Measurements from ENCODE around the gene EVA1C. TPM values are rescaled to one million over a fixed set of nuclear protein-coding genes. Genes with fewer than 3 reads are reported as not detected.
A peak's percentile ranks its signal among the peaks of the same experiment; 100 is the strongest.
"Not testable (repeated sequence)": the region's sequence is repeated elsewhere in the genome, so short reads cannot be mapped to it uniquely, and the experiment has no call there.

The EVA1C gene
- total and polyA plus RNA-seq, 9 donors, result 27.1 to 156 (median 48.8) TPM

DNA sequence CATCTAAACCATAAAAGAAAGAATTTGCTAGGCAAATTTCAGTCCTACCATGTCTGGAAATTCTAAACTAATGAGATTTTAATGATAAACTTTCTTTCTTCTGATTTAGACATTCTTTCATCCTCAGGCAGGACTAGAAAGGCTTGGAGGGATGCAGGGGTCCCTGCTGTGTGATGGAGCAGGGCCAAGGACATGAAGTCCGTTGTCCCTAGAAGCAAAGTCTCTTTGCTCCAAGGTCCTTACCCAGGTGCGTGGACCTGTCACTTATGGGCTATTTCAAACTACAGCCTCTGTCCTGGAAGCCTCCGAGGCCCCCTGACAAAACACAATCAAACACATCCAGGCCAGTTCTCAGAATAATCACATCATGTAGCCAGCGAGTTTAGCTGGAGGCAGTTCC, 46.3 kb upstream of the EVA1C start:
- no peaks in the 10 kb centered on the region for H3K36me3 ChIP-seq
- H3K4me1 ChIP-seq (ENCODE audit: insufficient read depth), result peaks cover 8% of the 10 kb centered on the region
- WGBS, 3 donors, result 86 to 95% (median 92%) methylated on average over 4 of the region's 4 CpGs
- no peak overlapping the region for H3K4me3 ChIP-seq
- H3K27me3 ChIP-seq, result no peaks in the 10 kb centered on the region
- no peak overlapping the region for H3K27ac ChIP-seq
- intact Hi-C loops (cut with DNase I), result no loop called here
- no peak for DNase-seq
- no peaks in the 10 kb centered on the region for H3K9me3 ChIP-seq
- TF ChIP-seq, protein P1, sequence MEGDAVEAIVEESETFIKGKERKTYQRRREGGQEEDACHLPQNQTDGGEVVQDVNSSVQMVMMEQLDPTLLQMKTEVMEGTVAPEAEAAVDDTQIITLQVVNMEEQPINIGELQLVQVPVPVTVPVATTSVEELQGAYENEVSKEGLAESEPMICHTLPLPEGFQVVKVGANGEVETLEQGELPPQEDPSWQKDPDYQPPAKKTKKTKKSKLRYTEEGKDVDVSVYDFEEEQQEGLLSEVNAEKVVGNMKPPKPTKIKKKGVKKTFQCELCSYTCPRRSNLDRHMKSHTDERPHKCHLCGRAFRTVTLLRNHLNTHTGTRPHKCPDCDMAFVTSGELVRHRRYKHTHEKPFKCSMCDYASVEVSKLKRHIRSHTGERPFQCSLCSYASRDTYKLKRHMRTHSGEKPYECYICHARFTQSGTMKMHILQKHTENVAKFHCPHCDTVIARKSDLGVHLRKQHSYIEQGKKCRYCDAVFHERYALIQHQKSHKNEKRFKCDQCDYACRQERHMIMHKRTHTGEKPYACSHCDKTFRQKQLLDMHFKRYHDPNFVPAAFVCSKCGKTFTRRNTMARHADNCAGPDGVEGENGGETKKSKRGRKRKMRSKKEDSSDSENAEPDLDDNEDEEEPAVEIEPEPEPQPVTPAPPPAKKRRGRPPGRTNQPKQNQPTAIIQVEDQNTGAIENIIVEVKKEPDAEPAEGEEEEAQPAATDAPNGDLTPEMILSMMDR (IDR thresholded peaks at IDR 0.05), result no peak
- TF ChIP-seq EP300 (IDR thresholded peaks at IDR 0.05) (no peak), POLR2A (IDR thresholded peaks at IDR 0.05) (no peak)

DNA sequence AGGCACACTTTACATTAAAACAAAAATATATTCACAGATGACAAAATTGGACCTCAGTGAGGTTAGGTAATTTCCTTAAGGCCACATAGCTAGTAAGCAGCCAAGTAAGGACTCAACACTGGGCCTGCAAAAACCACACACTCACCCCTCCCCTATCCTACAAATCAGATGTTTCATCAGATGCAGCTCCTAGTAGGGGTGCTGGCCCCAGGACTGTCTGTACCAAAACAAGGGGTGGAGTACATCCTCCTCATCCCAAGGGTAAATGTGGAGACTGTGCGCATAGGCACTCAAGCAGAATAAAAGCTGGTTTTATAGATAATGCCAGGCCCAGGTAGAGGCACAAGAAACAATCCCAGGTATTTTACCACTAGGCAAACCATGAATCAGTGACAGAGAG, 45.3 kb upstream of the EVA1C start:
- DNase-seq, result no peak
- H3K4me1 ChIP-seq (ENCODE audit: insufficient read depth), result peaks cover 9% of the 10 kb centered on the region
- H3K27me3 ChIP-seq, result no peaks in the 10 kb centered on the region
- no peak for TF ChIP-seq EP300 (IDR thresholded peaks at IDR 0.05)
- no peak for TF ChIP-seq POLR2A (IDR thresholded peaks at IDR 0.05)
- TF ChIP-seq, protein P1 (IDR thresholded peaks at IDR 0.05), result no peak
- H3K36me3 ChIP-seq, result no peaks in the 10 kb centered on the region
- H3K4me3 ChIP-seq, result no peak overlapping the region
- intact Hi-C loops (cut with DNase I), result no loop called here
- 91 to 96% (median 94%) methylated on average over 1 of the region's 1 CpG for WGBS, 3 donors
- H3K27ac ChIP-seq, result no peak overlapping the region
- H3K9me3 ChIP-seq, result no peaks in the 10 kb centered on the region

DNA sequence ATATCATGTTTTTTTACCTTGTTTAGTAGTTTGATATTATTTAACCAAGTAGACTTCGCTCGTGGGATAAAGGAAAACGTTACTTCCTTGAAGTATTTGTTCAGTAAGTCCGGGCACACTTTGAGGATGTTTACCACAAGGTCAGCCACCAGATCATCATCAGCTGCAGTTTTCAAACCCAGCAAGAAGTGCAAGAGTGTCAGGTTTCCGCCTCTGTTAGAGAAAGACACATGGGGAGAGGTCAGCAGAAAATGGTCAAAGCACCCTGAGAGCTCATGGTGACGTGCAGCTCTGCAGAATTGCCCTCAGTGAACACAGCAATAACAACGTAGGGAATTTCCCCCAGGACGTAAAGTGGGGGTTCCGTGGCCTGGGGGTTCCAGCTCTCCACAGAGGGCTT, 44.1 kb upstream of the EVA1C start:
- Histone ChIP-seq H3K4me1 (ENCODE audit: insufficient read depth) (peaks cover 12% of the 10 kb centered on the region), H3K9me3 (no peaks in the 10 kb centered on the region), H3K27ac (no peak overlapping the region), H3K27me3 (no peaks in the 10 kb centered on the region), H3K36me3 (no peaks in the 10 kb centered on the region), H3K4me3 (no peak overlapping the region)
- 81 to 87% (median 85%) methylated on average over 9 of the region's 9 CpGs for WGBS, 3 donors
- TF ChIP-seq, protein P1 (IDR thresholded peaks at IDR 0.05), result no peak
- TF ChIP-seq EP300 (IDR thresholded peaks at IDR 0.05) (no peak), POLR2A (IDR thresholded peaks at IDR 0.05) (no peak)
- DNase-seq, result no peak
- intact Hi-C loops (cut with DNase I), result no loop called here

DNA sequence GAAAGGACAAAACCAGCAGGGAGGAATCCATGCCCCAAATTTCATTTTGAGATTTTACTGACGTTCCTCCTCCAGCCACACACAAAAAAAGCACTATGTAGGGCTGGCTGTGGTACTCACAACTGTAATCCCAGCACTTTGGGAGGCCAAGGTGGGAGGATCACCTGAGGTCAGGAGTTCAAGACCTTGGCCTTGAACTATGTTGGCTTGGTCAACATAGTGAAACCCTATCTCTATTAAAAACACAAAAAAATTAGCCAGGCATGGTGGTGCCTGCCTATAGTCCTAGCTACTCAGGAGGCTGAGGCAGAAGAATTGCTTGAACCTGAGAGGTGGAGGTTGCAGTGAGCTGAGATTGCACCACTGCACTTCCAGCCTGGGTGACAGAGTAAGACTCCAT, 43.5 kb upstream of the EVA1C start:
- H3K27me3 ChIP-seq; H3K4me3 ChIP-seq; DNase-seq; H3K27ac ChIP-seq; intact Hi-C loops (cut with DNase I); H3K36me3 ChIP-seq; H3K9me3 ChIP-seq: not testable (repeated sequence)
- WGBS, 3 donors, result 59 to 79% (median 68%) methylated on average over 1 of the region's 1 CpG
- peaks cover 12% of the 10 kb centered on the region for H3K4me1 ChIP-seq (ENCODE audit: insufficient read depth)

DNA sequence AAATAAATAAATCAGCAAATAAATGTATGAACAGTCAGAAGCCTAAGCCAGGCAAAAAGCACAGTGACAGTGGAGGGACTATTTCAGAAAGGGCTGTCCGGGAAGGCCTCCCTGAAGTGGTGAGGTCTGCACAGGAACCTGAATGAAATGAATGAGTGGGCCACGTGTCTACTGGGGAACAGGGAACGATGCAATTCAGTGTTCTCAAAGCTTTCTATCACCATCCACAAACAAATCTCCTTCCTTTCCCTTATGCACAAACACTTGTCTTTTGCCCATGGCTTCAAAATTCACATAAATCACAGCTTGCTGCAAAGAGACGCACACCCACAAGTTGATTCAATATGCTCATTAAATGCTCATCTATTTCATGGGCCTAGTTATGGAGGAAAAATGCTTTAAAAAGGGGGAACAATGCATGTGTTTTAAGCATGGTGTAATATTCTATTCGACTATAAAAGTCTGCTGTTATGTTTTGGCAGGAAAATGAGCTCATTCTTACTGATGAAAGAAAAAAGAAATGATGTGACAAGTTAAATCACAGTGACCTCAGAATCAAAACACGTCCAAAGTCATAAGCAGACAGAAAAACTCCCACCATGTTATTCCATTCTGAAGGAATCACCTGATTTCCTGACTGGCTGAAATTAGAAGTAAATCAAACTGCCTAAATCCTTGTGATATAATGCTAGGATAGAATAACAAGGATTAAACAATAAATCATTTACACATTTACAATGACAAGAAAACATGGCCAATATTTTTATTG, 41.3 kb upstream of the EVA1C start:
- TF ChIP-seq, protein P1 (IDR thresholded peaks at IDR 0.05), result no peak
- no peak for TF ChIP-seq EP300 (IDR thresholded peaks at IDR 0.05)
- TF ChIP-seq POLR2A (IDR thresholded peaks at IDR 0.05), result no peak
- 43 to 56% (median 50%) methylated on average over 6 of the region's 6 CpGs for WGBS, 3 donors
- Histone ChIP-seq H3K4me1 (ENCODE audit: insufficient read depth) (peaks cover 12% of the 10 kb centered on the region), H3K4me3 (no peak overlapping the region), H3K27me3 (no peaks in the 10 kb centered on the region), H3K27ac (peak overlapping the region in 1 of 2 donors; percentile 64), H3K9me3 (no peaks in the 10 kb centered on the region), H3K36me3 (no peaks in the 10 kb centered on the region)
- DNase-seq, result no peak
- intact Hi-C loops (cut with DNase I), result no loop called here

Measured in ovary (tissue), 9 donors.